Stimulated activated CD8-positive, alpha-beta memory T cell treated with anti-CD3 and anti-CD28 coated beads, Interleukin-15, amount 100 ng/mL, for 48 hours (primary cell): ENCODE results near the gene ZNF416.
A peak's percentile ranks its signal among the peaks of the same experiment; 100 is the strongest.

Source experiments
- DNase-seq, 2 donors: peaks; one replicate each; pipeline ENCODE4 v3.0.0-alpha.2; 2020; ENCODE audit warnings: low read depth in 2 of 2

The ZNF416 gene

GRCh38 chr19:57578487-57579205, at the start of gene ZNF416:
Gene ZNF416 (minus strand): TSS chr19:57578911. CDS start chr19:57578704, 207 bp downstream.
- DNase-seq: peak; percentile 89 to 93

GRCh38 chr19:57623091-57623490, 44.4 kb upstream of the ZNF416 start:
- no peak for DNase-seq

- no peak for DNase-seq
Observed at GRCh38 chr19:57620673-57621348, 42.1 kb upstream of the ZNF416 start.

GRCh38 chr19:57615346-57615745, 36.6 kb upstream of the ZNF416 start:
- DNase-seq: no peak

- DNase-seq: peak; percentile 81 to 86
Observed at GRCh38 chr19:57613941-57614743, 35.4 kb upstream of the ZNF416 start, which contains the start of gene ZNF134. Gene ZNF134 (plus strand): TSS chr19:57614242. CDS start chr19:57619469, 5,227 bp downstream.

- no peak for DNase-seq
Observed at GRCh38 chr19:57611113-57611512, 32.4 kb upstream of the ZNF416 start.

GRCh38 chr19:57606931-57607330, 28.2 kb upstream of the ZNF416 start:
- DNase-seq: no peak

GRCh38 chr19:57599761-57600383, 21.2 kb upstream of the ZNF416 start, which contains the start of gene ZNF530:
Gene ZNF530 (plus strand): TSS chr19:57599885. CDS start chr19:57604346, 4,461 bp downstream.
- peak; percentile 78 to 80 for DNase-seq

GRCh38 chr19:57599377-57599760, 20.7 kb upstream of the ZNF416 start:
- DNase-seq: no peak

GRCh38 chr19:57587529-57587928, 8.8 kb upstream of the ZNF416 start:
- no peak for DNase-seq

GRCh38 chr19:57583521-57584416, 5.1 kb upstream of the ZNF416 start, which contains the start of gene ZIK1:
Gene ZIK1 (plus strand): TSS chr19:57584145. CDS start chr19:57584357, 212 bp downstream.
- peak; percentile 67 to 78 for DNase-seq

GRCh38 chr19:57583104-57583520, 4.4 kb upstream of the ZNF416 start:
- DNase-seq: no peak

- DNase-seq: no peak
Observed at GRCh38 chr19:57576661-57577060, 2.0 kb downstream of the ZNF416 start.

GRCh38 chr19:57572415-57572947, 6.2 kb downstream of the ZNF416 start:
- no peak for DNase-seq

- no peak for DNase-seq
Observed at GRCh38 chr19:57570707-57571106, 8.0 kb downstream of the ZNF416 start.

- no peak for DNase-seq
Observed at GRCh38 chr19:57566396-57567265, 12.1 kb downstream of the ZNF416 start.

- DNase-seq: no peak
Observed at GRCh38 chr19:57563547-57563946, 15.2 kb downstream of the ZNF416 start.

- DNase-seq: no peak
Observed at GRCh38 chr19:57560049-57560491, 18.6 kb downstream of the ZNF416 start.

- peak; percentile 78 to 82 for DNase-seq
Observed at GRCh38 chr19:57559404-57560025, 19.2 kb downstream of the ZNF416 start, which contains the start of gene ZNF550. Gene ZNF550 (minus strand): TSS chr19:57559863. CDS start chr19:57559682, 181 bp downstream.
